Astrocyte (in vitro differentiated cells and primary cell): Measurements from ENCODE around the gene S100A12.

Source experiments
- EZH2 ChIP-seq: IDR thresholded peaks from 2 replicates; pipeline ENCODE4 v1.6.1; 2012; ENCODE audit warnings: mild to moderate bottlenecking, low read length, inconsistent platforms; ENCODE audit not compliant: insufficient read depth
- TF ChIP-seq, protein P1 (sequence below): IDR thresholded peaks from 2 replicates; pipeline ENCODE4 v1.5.1; 2011; ENCODE audit warnings: low read depth, mild to moderate bottlenecking, inconsistent platforms, low read length, moderate library complexity; ENCODE audit not compliant: insufficient read depth

DNA sequence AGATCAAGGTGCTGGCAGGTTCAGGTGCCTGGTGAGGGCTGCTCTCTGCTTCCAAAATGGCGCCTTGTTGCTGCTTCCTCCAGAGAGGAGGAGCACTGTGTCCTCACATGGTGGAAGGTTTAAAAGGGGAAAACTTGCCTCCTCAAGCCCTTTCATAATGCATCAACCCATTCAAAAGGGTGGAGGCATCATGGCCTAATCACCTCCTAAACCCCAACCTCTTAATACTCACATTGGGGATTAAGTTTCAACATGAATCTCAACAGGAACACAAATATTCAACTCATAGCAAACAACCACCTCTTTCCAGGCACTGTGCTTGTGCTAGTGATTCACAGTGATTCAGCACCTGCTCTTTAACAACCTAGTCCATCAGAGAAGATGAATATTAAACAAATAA, 4.2 kb downstream of the S100A12 start:
- TF ChIP-seq, protein P1, sequence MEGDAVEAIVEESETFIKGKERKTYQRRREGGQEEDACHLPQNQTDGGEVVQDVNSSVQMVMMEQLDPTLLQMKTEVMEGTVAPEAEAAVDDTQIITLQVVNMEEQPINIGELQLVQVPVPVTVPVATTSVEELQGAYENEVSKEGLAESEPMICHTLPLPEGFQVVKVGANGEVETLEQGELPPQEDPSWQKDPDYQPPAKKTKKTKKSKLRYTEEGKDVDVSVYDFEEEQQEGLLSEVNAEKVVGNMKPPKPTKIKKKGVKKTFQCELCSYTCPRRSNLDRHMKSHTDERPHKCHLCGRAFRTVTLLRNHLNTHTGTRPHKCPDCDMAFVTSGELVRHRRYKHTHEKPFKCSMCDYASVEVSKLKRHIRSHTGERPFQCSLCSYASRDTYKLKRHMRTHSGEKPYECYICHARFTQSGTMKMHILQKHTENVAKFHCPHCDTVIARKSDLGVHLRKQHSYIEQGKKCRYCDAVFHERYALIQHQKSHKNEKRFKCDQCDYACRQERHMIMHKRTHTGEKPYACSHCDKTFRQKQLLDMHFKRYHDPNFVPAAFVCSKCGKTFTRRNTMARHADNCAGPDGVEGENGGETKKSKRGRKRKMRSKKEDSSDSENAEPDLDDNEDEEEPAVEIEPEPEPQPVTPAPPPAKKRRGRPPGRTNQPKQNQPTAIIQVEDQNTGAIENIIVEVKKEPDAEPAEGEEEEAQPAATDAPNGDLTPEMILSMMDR: no peak
- no peak for TF ChIP-seq EZH2
